HepG2 (cell line): ENCODE data around the gene GLT1D1. TPM values are rescaled to one million over a fixed set of nuclear protein-coding genes. Genes with fewer than 3 reads are reported as not detected.

ENCODE experiments used
- AHDC1 ChIP-seq: sonication (generic); formaldehyde crosslinking; IDR thresholded peaks from 2 replicates; pipeline ENCODE4 v1.5.1; 2020; ENCODE audit warnings: mild to moderate bottlenecking, missing genetic modification reagents, borderline replicate concordance
- CENPBD1 ChIP-seq: sonication (generic); formaldehyde crosslinking; IDR thresholded peaks from 2 replicates; pipeline ENCODE4 v1.8.0; 2022; ENCODE audit warnings: missing genetic modification reagents, low read depth, mild to moderate bottlenecking, borderline replicate concordance
- HINFP ChIP-seq: sonication (generic); formaldehyde crosslinking; IDR thresholded peaks from 2 replicates; pipeline ENCODE4 v1.4.0; 2020; ENCODE audit warnings: low read depth, mild to moderate bottlenecking, missing genetic modification reagents
- ISL2 ChIP-seq: sonication (generic); formaldehyde crosslinking; IDR thresholded peaks from 2 replicates; pipeline ENCODE4 v1.5.0; 2020; ENCODE audit warnings: missing genetic modification reagents
- KLF11 ChIP-seq: IDR thresholded peaks from 2 replicates; pipeline ENCODE4 v1.6.1; 2016; ENCODE audit warnings: missing compliant biosample characterization
- KLF13 ChIP-seq: sonication (generic); formaldehyde crosslinking; IDR thresholded peaks from 2 replicates; pipeline ENCODE4 v1.4.0; 2020; ENCODE audit warnings: mild to moderate bottlenecking, missing genetic modification reagents
- PAX8 ChIP-seq: sonication (generic); formaldehyde crosslinking; IDR thresholded peaks from 2 replicates; pipeline ENCODE4 v1.8.0; 2022; ENCODE audit warnings: mild to moderate bottlenecking, missing genetic modification reagents, borderline replicate concordance
- PITX1 ChIP-seq: sonication (generic); formaldehyde crosslinking; IDR thresholded peaks from 2 replicates; pipeline ENCODE4 v1.5.1; 2020; ENCODE audit warnings: mild to moderate bottlenecking, missing genetic modification reagents
- SOX13 ChIP-seq, 3 experiments: fragments of 450-650 bp in 1 of 3; sonication (generic) in 1 of 3; formaldehyde crosslinking in 1 of 3; IDR thresholded peaks in 2 of 3; conservative IDR thresholded peaks in 1 of 3; 2 replicates each; pipeline versions ENCODE4 v1.5.0 to v1.6.1; 2016 to 2020; ENCODE audit warnings: antibody characterized with exemption in 1 of 3, mild to moderate bottlenecking in 1 of 3, missing compliant biosample characterization in 1 of 3, missing genetic modification reagents in 1 of 3, moderate library complexity in 1 of 3
- ZNF180 ChIP-seq: sonication (generic); formaldehyde crosslinking; IDR thresholded peaks from 2 replicates; pipeline ENCODE4 v1.4.0; 2020; ENCODE audit warnings: low read depth, missing genetic modification reagents, borderline replicate concordance
- ZNF709 ChIP-seq: sonication (generic); formaldehyde crosslinking; IDR thresholded peaks from 2 replicates; pipeline ENCODE4 v1.5.0; 2020; ENCODE audit warnings: mild to moderate bottlenecking, missing genetic modification reagents
- polyA plus RNA-seq, 8 experiments: library from polyadenylated mRNA; depleted of rRNA in 3 of 8; stranded (reverse) in 7 of 8; unstranded in 1 of 8; fragments of >200 nt; fragmentation: Illumina TruSeq in 4 of 8; extraction: Trizol in 4 of 8; gene quantifications; 2 replicates each; pipeline versions ENCODE4 v1.2.1 to v1.2.3, GENCODE V29; 2011 to 2016; ENCODE audit warnings: low read depth in 4 of 8, missing spikeins in 1 of 8, mixed read lengths in 1 of 8; ENCODE audit not compliant: insufficient read depth in 1 of 8
- total RNA-seq, 5 experiments: library from RNA; depleted of rRNA; stranded (reverse); fragments of >200 nt; fragmentation: Illumina TruSeq; extraction: Trizol; gene quantifications; 2 replicates each; pipeline ENCODE4 v1.2.3, GENCODE V29; 2016; ENCODE audit warnings: low read depth in 1 of 5
- TF ChIP-seq, protein P1 (sequence below): IDR thresholded peaks from 2 replicates; pipeline ENCODE4 v1.4.0; 2020; ENCODE audit warnings: mild to moderate bottlenecking, missing genetic modification reagents

The GLT1D1 gene
- total and polyA plus RNA-seq, 2 of the 13 experiments (the other 11 are each of a cell fraction or from before 2014, with no cell fraction given), result 0.09 to 0.17 TPM

- TF ChIP-seq HINFP (CRISPR knock-in tag) (no peak), PITX1 (CRISPR knock-in tag) (peak; percentile 18; the same call in 1 of the 2 replicates), SOX13 (IDR thresholded peaks at IDR 0.05) (no peak; the same call in 1 of the 2 replicates), SOX13 (CRISPR knock-in tag; conservative IDR thresholded peaks at IDR 0.05 in 1 of 2, IDR thresholded peaks at IDR 0.05 in 1 of 2) (no peak; a peak in 1 of 4 replicates), ZNF709 (CRISPR knock-in tag) (no peak), KLF11 (CRISPR knock-in tag) (peak; percentile 58), AHDC1 (CRISPR knock-in tag) (no peak), ZNF180 (no peak), ISL2 (CRISPR knock-in tag) (peak; percentile 23; the same call in 1 of the 2 replicates), CENPBD1 (no peak), PAX8 (CRISPR knock-in tag) (no peak; the same call in 1 of the 2 replicates), KLF13 (CRISPR knock-in tag) (no peak)
- TF ChIP-seq, protein P1, sequence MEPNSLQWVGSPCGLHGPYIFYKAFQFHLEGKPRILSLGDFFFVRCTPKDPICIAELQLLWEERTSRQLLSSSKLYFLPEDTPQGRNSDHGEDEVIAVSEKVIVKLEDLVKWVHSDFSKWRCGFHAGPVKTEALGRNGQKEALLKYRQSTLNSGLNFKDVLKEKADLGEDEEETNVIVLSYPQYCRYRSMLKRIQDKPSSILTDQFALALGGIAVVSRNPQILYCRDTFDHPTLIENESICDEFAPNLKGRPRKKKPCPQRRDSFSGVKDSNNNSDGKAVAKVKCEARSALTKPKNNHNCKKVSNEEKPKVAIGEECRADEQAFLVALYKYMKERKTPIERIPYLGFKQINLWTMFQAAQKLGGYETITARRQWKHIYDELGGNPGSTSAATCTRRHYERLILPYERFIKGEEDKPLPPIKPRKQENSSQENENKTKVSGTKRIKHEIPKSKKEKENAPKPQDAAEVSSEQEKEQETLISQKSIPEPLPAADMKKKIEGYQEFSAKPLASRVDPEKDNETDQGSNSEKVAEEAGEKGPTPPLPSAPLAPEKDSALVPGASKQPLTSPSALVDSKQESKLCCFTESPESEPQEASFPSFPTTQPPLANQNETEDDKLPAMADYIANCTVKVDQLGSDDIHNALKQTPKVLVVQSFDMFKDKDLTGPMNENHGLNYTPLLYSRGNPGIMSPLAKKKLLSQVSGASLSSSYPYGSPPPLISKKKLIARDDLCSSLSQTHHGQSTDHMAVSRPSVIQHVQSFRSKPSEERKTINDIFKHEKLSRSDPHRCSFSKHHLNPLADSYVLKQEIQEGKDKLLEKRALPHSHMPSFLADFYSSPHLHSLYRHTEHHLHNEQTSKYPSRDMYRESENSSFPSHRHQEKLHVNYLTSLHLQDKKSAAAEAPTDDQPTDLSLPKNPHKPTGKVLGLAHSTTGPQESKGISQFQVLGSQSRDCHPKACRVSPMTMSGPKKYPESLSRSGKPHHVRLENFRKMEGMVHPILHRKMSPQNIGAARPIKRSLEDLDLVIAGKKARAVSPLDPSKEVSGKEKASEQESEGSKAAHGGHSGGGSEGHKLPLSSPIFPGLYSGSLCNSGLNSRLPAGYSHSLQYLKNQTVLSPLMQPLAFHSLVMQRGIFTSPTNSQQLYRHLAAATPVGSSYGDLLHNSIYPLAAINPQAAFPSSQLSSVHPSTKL, result peak; percentile 48
These were observed 29.1 kb upstream of the GLT1D1 start, which contains the start of gene SLC15A4 (continued) for GRCh38 chr12:128823916-128824839.
